ENCODE data around the gene DISP3.

The DISP3 gene

GRCh38 chr1:11521582-11522399 lies 42.8 kb downstream of the DISP3 start:
- FAIRE-seq (no peak), DNase-seq (ENCODE audit: insufficient read length, low spot score) (no peak)
- no peak for TF ChIP-seq POLR2A (IDR thresholded peaks at IDR 0.05; ENCODE audit: low read depth, low read length)

GRCh38 chr1:11522400-11523235 lies 43.7 kb downstream of the DISP3 start:
- FAIRE-seq = no peak
- no peak for DNase-seq (ENCODE audit: insufficient read length, low spot score)
- TF ChIP-seq POLR2A (IDR thresholded peaks at IDR 0.05; ENCODE audit: low read depth, low read length) = no peak

GRCh38 chr1:11523261-11523660 lies 44.3 kb downstream of the DISP3 start:
- TF ChIP-seq POLR2A (IDR thresholded peaks at IDR 0.05; ENCODE audit: low read depth, low read length) = no peak
- FAIRE-seq = no peak

GRCh38 chr1:11523746-11524464 lies 45.0 kb downstream of the DISP3 start:
- DNase-seq (ENCODE audit: insufficient read length, low spot score) (no peak), FAIRE-seq (no peak)
- no peak for TF ChIP-seq POLR2A (IDR thresholded peaks at IDR 0.05; ENCODE audit: low read depth, low read length)

More at GRCh38 chr1:11523261-11523660, 44.3 kb downstream of the DISP3 start:
- no peak for DNase-seq (ENCODE audit: insufficient read length, low spot score)

- no peak for DNase-seq (ENCODE audit: insufficient read length, low spot score)
- no peak for FAIRE-seq
- no peak for TF ChIP-seq POLR2A (IDR thresholded peaks at IDR 0.05; ENCODE audit: low read depth, low read length)
Measured at GRCh38 chr1:11524465-11525150, 45.7 kb downstream of the DISP3 start.

GRCh38 chr1:11525151-11525505 lies 46.2 kb downstream of the DISP3 start:
- DNase-seq (ENCODE audit: insufficient read length, low spot score) = no peak
- no peak for FAIRE-seq
- no peak for TF ChIP-seq POLR2A (IDR thresholded peaks at IDR 0.05; ENCODE audit: low read depth, low read length)

- TF ChIP-seq POLR2A (IDR thresholded peaks at IDR 0.05; ENCODE audit: low read depth, low read length) = no peak
- FAIRE-seq (no peak), DNase-seq (ENCODE audit: insufficient read length, low spot score) (no peak)
Measured at GRCh38 chr1:11525516-11525915, 46.6 kb downstream of the DISP3 start.

- TF ChIP-seq POLR2A (IDR thresholded peaks at IDR 0.05; ENCODE audit: low read depth, low read length) = no peak
- DNase-seq (ENCODE audit: insufficient read length, low spot score) (no peak), FAIRE-seq (no peak)
Measured at GRCh38 chr1:11526071-11526895, 47.3 kb downstream of the DISP3 start.

GRCh38 chr1:11527541-11528452 lies 48.8 kb downstream of the DISP3 start:
- no peak for TF ChIP-seq POLR2A (IDR thresholded peaks at IDR 0.05; ENCODE audit: low read depth, low read length)
- no peak for DNase-seq (ENCODE audit: insufficient read length, low spot score)
- no peak for FAIRE-seq

DNA sequence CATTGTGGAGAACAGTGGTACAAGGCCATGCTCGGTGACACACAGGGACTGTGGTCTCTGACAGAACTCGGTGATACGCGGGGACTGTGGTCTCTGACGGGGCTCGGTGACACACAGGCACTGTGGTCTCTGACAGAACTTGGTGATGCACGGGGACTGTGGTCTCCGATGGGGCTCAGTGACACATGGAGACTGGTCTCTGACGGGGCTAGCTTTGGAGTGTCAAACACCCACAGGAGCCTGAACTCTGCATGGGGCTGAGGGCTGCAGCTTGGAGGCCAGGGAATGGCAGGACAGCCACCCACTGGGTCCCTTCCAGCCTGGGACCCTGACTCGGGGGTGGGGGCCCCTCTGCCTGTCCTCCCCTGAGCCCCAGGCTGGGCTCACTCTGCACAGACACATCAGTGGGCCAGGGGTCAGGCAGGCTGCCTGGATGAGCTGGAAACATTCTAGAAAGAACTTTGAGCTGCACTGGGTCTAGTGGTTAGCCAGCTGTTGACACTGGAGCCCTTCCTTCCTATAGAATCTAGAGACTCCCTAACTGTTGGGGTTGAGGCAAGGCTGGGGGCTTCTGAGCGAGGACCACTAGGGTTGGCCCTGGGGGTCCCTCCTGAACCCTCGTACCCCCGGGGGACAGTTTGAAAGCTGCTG lies 49.8 kb downstream of the DISP3 start:
- DNase-seq (ENCODE audit: insufficient read length, low spot score) (no peak), FAIRE-seq (no peak)
- TF ChIP-seq POLR2A (IDR thresholded peaks at IDR 0.05; ENCODE audit: low read depth, low read length) = no peak

- TF ChIP-seq POLR2A (IDR thresholded peaks at IDR 0.05; ENCODE audit: low read depth, low read length) = no peak
Measured at GRCh38 chr1:11529330-11529729, 50.4 kb downstream of the DISP3 start.

More at GRCh38 chr1:11529330-11529729, 50.4 kb downstream of the DISP3 start:
- FAIRE-seq = no peak
- DNase-seq (ENCODE audit: insufficient read length, low spot score) = no peak

Measured in H54 (cell line).